ENCODE measurements around the gene DERL3.

DNA sequence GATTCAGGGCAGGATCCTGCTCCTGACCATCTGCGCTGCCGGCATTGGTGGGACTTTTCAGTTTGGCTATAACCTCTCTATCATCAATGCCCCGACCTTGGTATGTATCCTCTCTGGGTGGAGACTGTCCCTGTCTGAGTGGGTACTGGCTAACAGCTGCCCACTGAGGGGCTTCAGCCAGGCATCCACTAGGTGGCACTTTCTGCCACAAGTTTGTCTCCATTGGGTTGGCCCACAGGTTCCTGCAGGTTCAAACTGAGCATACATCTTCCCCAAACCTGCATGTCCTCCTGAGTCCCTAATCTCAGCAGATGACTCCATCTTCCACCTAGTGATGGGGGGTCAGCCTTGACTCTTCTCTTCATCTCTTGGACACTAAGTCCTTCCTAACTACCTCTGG lies 23.3 kb upstream of the DERL3 start:
- TF ChIP-seq, protein P1, sequence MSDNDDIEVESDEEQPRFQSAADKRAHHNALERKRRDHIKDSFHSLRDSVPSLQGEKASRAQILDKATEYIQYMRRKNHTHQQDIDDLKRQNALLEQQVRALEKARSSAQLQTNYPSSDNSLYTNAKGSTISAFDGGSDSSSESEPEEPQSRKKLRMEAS (IDR thresholded peaks at IDR 0.05): no peak
- TF ChIP-seq FOXA1 (IDR thresholded peaks at IDR 0.05) (no peak), FOXA1 (CRISPR knock-in tag; IDR thresholded peaks at IDR 0.05) (no peak), NFYC (CRISPR knock-in tag; IDR thresholded peaks at IDR 0.05) (no peak), POLR2AphosphoS5 (IDR thresholded peaks at IDR 0.05; ENCODE audit: low read depth, low read length) (no peak), PPARG (CRISPR knock-in tag; conservative IDR thresholded peaks at IDR 0.05) (no peak)
